Activated B cell treated with CpG ODN at 0.5 μM for 24 hours (primary cell): Measurements from ENCODE around the gene FMNL2. TPM values are rescaled to one million over a fixed set of nuclear protein-coding genes. Genes with fewer than 3 reads are reported as not detected.

Experiments
- ATAC-seq: fragments of 200-7000 bp; cut with Tn5 transposase; one replicate; pipeline ENCODE4 v1.10.0; 2021; ENCODE audit warnings: low read depth, mild to moderate bottlenecking, moderate library complexity
- CTCF ChIA-PET: fragments of 350-600 bp; sonication (Branson Sonifier 250); formaldehyde crosslinking; loops from one replicate; lab custom pipeline; 2021; ENCODE audit warnings: antibody characterized with exemption; lab: Charles Lee
- POLR2A ChIA-PET: fragments of 350-600 bp; sonication (Branson Sonifier 250); formaldehyde crosslinking; loops from one replicate; lab custom pipeline; 2021; ENCODE audit warnings: antibody characterized with exemption; lab: Charles Lee
- DNase-seq: peaks from one replicate; pipeline ENCODE4 v3.0.0; 2022
- H3K27ac Mint-ChIP-seq: one replicate; pipeline ENCODE4 v1.8.0; 2020; ENCODE audit warnings: mixed read lengths
- H3K27me3 Mint-ChIP-seq: one replicate; pipeline ENCODE4 v1.8.0; 2021; ENCODE audit warnings: mixed read lengths
- H3K36me3 Mint-ChIP-seq: one replicate; pipeline ENCODE4 v1.8.0; 2021; ENCODE audit warnings: low read depth, mixed read lengths
- H3K4me1 Mint-ChIP-seq: one replicate; pipeline ENCODE4 v1.8.0; 2021; ENCODE audit warnings: mixed read lengths
- H3K4me3 Mint-ChIP-seq: one replicate; pipeline ENCODE4 v1.8.0; 2020; ENCODE audit warnings: mild to moderate bottlenecking, mixed read lengths
- H3K9me3 Mint-ChIP-seq: one replicate; pipeline ENCODE4 v1.8.0; 2020; ENCODE audit warnings: mixed read lengths
- CTCF ChIP-seq: fragments of 200-600 bp; IDR thresholded peaks from one replicate; pipeline ENCODE4 v1.8.0; 2022; ENCODE audit warnings: antibody characterized with exemption, mild to moderate bottlenecking
- intact Hi-C: fragments of 100-400 bp; cut with micrococcal nuclease; formaldehyde crosslinking; loops from one replicate; pipeline ENCODE4 v1.15.1; 2024
- total RNA-seq: library from RNA; stranded (reverse); gene quantifications from 2 replicates; pipeline ENCODE4 v1.2.3, GENCODE V29; 2022

Gene FMNL2
- total RNA-seq, 1 donor from 2014 or later: 4.0 TPM

- no peak for TF ChIP-seq CTCF
Measured at GRCh38 chr2:152598975-152599759, 264.2 kb downstream of the FMNL2 start.

GRCh38 chr2:152600051-152600657 lies 265.2 kb downstream of the FMNL2 start:
- Mint-ChIP-seq H3K27ac (no peak overlapping the region), H3K4me3 (no peak overlapping the region), H3K9me3 (no peaks in the 10 kb centered on the region), H3K36me3 (no peaks in the 10 kb centered on the region), H3K4me1 (no peaks in the 10 kb centered on the region), H3K27me3 (no peaks in the 10 kb centered on the region)
- intact Hi-C loops: no loop called here
- DNase-seq (no peak), ATAC-seq (no peak)
- CTCF ChIA-PET: interaction anchor here (1.3 kb wide), 1 partner anchor 36 kb away, joined by 3 read pairs; no protein-coding TSS in a partner anchor
- no peak for TF ChIP-seq CTCF
- POLR2A ChIA-PET: no interaction called here

More at GRCh38 chr2:152598975-152599759, 264.2 kb downstream of the FMNL2 start:
- CTCF ChIA-PET: interaction anchor here (1.3 to 1.5 kb wide), 2 partner anchors 37 to 601 kb away, joined by 3 to 4 read pairs; no protein-coding TSS in a partner anchor
- Mint-ChIP-seq H3K9me3 (no peaks in the 10 kb centered on the region), H3K36me3 (no peaks in the 10 kb centered on the region), H3K4me3 (no peak overlapping the region), H3K27me3 (no peaks in the 10 kb centered on the region), H3K27ac (no peak overlapping the region), H3K4me1 (peaks cover 6% of the 10 kb centered on the region)
- intact Hi-C loops: no loop called here
- POLR2A ChIA-PET: no interaction called here
- no peak for ATAC-seq
- DNase-seq: no peak

DNA sequence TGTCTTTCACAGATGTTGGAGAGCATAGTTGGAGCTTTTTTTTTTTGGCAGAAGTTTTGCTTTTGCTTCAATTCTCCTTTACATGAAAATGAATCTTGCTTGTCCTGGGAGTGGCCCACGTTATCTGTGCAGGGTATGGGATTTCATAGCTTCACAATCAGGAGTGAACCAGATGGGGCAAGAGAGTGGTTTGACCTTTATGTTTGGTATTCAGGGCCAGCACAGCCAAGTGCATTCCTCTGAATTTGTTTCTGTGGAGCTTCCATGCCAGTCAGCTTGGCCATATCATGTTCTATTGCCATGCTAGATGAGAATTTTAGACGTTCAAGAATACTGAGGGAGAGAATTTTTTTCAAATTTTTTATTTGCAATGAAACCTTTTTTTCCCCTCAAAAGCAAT lies 265.7 kb downstream of the FMNL2 start:
- Mint-ChIP-seq H3K4me3 (no peak overlapping the region), H3K36me3 (no peaks in the 10 kb centered on the region), H3K27ac (no peak overlapping the region), H3K4me1 (no peaks in the 10 kb centered on the region), H3K27me3 (no peaks in the 10 kb centered on the region), H3K9me3 (no peaks in the 10 kb centered on the region)
- intact Hi-C loops: no loop called here
- CTCF ChIA-PET: no interaction called here
- no peak for TF ChIP-seq CTCF
- ATAC-seq (no peak), DNase-seq (no peak)
- POLR2A ChIA-PET: no interaction called here

GRCh38 chr2:152602750-152603149 lies 267.8 kb downstream of the FMNL2 start:
- ATAC-seq: no peak
- DNase-seq: no peak
- no peak for TF ChIP-seq CTCF
- no peaks in the 10 kb centered on the region for H3K9me3 Mint-ChIP-seq
- H3K27ac Mint-ChIP-seq: no peak overlapping the region
- no peak overlapping the region for H3K4me3 Mint-ChIP-seq
- intact Hi-C loops: no loop called here
- CTCF ChIA-PET: no interaction called here
- H3K27me3 Mint-ChIP-seq: no peaks in the 10 kb centered on the region
- POLR2A ChIA-PET: no interaction called here
- no peaks in the 10 kb centered on the region for H3K4me1 Mint-ChIP-seq
- no peaks in the 10 kb centered on the region for H3K36me3 Mint-ChIP-seq

GRCh38 chr2:152603166-152603565 lies 268.2 kb downstream of the FMNL2 start:
- intact Hi-C loops: no loop called here
- no peak for TF ChIP-seq CTCF
- POLR2A ChIA-PET: no interaction called here
- Mint-ChIP-seq H3K27me3 (no peaks in the 10 kb centered on the region), H3K36me3 (no peaks in the 10 kb centered on the region), H3K4me3 (no peak overlapping the region), H3K4me1 (no peaks in the 10 kb centered on the region), H3K9me3 (no peaks in the 10 kb centered on the region), H3K27ac (no peak overlapping the region)
- DNase-seq (no peak), ATAC-seq (no peak)
- CTCF ChIA-PET: no interaction called here
